Caco-2 (cell line): ENCODE results near the gene KIAA0753. TPM values are rescaled to one million over a fixed set of nuclear protein-coding genes. Genes with fewer than 3 reads are reported as not detected.

Experiments
- BruUV-seq: library from RNA; stranded (reverse); fragments of 400-500 nt; replicated peaks from 2 replicates; lab custom pipeline; 2021; lab: Mats Ljungman, UMichigan
- CTCF ChIA-PET: fragments of 300-600 bp; sonication (Branson Sonifier 250); formaldehyde crosslinking; loops from one replicate; lab custom pipeline; 2022; ENCODE audit warnings: antibody characterized with exemption; lab: Charles Lee
- POLR2A ChIA-PET: fragments of 300-600 bp; sonication (Branson Sonifier 250); formaldehyde crosslinking; loops from one replicate; lab custom pipeline; 2022; ENCODE audit warnings: antibody characterized with exemption; lab: Charles Lee
- DNase-seq, 2 experiments: peaks; one replicate each; pipeline versions ENCODE4 v3.0.0 to v3.0.0-alpha.2; 2020 to 2022
- H3K27me3 ChIP-seq: replicated peaks from 2 replicates; pipeline ENCODE4 v1.6.0; 2011; ENCODE audit warnings: low read length; ENCODE audit not compliant: control insufficient read depth, insufficient read depth
- H3K36me3 ChIP-seq: 2 replicates; pipeline ENCODE4 v1.5.1; 2011; ENCODE audit warnings: low read length; ENCODE audit not compliant: control insufficient read depth, insufficient read depth
- H3K4me1 ChIP-seq: fragments of 250-450 bp; sonication (Bioruptor Pico); 2 replicates; pipeline ENCODE4 v1.5.1; 2020; ENCODE audit warnings: mild to moderate bottlenecking
- H3K4me3 ChIP-seq: 2 replicates; pipeline ENCODE4 v1.5.1; 2011; ENCODE audit warnings: low read depth, mild to moderate bottlenecking, control low read depth, low read length
- H3K9me3 ChIP-seq: fragments of 250-450 bp; sonication (Bioruptor Pico); 2 replicates; pipeline ENCODE4 v1.5.1; 2020; ENCODE audit warnings: mild to moderate bottlenecking, moderate library complexity
- H3K27ac Mint-ChIP-seq: one replicate; pipeline ENCODE4 v1.8.0; 2022; ENCODE audit warnings: mixed read lengths; ENCODE audit not compliant: unreplicated experiment
- H3K27me3 Mint-ChIP-seq: one replicate; pipeline ENCODE4 v1.8.0; 2022; ENCODE audit warnings: mixed read lengths; ENCODE audit not compliant: insufficient read depth, unreplicated experiment
- H3K36me3 Mint-ChIP-seq: one replicate; pipeline ENCODE4 v1.8.0; 2022; ENCODE audit warnings: mild to moderate bottlenecking, mixed read lengths; ENCODE audit not compliant: insufficient read depth, unreplicated experiment
- H3K4me1 Mint-ChIP-seq: one replicate; pipeline ENCODE4 v1.8.0; 2022; ENCODE audit warnings: low read depth, mixed read lengths; ENCODE audit not compliant: unreplicated experiment
- H3K4me3 Mint-ChIP-seq: one replicate; pipeline ENCODE4 v1.8.0; 2022; ENCODE audit warnings: mild to moderate bottlenecking, moderate library complexity, mixed read lengths; ENCODE audit not compliant: unreplicated experiment
- H3K9me3 Mint-ChIP-seq: one replicate; pipeline ENCODE4 v1.8.0; 2022; ENCODE audit warnings: mixed read lengths; ENCODE audit not compliant: unreplicated experiment
- intact Hi-C: fragments of 100-400 bp; cut with micrococcal nuclease; formaldehyde crosslinking; loops from one replicate; pipeline ENCODE4 v1.10.0; 2022; ENCODE audit not compliant: unreplicated experiment
- total RNA-seq: library from RNA; stranded (reverse); gene quantifications from 2 replicates; pipeline ENCODE4 v1.2.3, GENCODE V29; 2022
- TF ChIP-seq, protein P1 (sequence below), 2 experiments: fragments of 200-600 bp in 1 of 2; IDR thresholded peaks; 1 replicate in 1 of 2; 2 replicates in 1 of 2; pipeline versions ENCODE4 v1.5.1 to v1.8.0; 2011 to 2022; ENCODE audit warnings: antibody characterized with exemption in 1 of 2, control low read depth in 1 of 2, inconsistent platforms in 1 of 2, low read depth in 1 of 2, low read length in 1 of 2, mild to moderate bottlenecking in 1 of 2, moderate library complexity in 1 of 2; ENCODE audit not compliant: insufficient read depth in 1 of 2, severe bottlenecking in 1 of 2, unreplicated experiment in 1 of 2

Gene KIAA0753
- total RNA-seq, 1 experiment from 2014 or later = 7.7 TPM

DNA sequence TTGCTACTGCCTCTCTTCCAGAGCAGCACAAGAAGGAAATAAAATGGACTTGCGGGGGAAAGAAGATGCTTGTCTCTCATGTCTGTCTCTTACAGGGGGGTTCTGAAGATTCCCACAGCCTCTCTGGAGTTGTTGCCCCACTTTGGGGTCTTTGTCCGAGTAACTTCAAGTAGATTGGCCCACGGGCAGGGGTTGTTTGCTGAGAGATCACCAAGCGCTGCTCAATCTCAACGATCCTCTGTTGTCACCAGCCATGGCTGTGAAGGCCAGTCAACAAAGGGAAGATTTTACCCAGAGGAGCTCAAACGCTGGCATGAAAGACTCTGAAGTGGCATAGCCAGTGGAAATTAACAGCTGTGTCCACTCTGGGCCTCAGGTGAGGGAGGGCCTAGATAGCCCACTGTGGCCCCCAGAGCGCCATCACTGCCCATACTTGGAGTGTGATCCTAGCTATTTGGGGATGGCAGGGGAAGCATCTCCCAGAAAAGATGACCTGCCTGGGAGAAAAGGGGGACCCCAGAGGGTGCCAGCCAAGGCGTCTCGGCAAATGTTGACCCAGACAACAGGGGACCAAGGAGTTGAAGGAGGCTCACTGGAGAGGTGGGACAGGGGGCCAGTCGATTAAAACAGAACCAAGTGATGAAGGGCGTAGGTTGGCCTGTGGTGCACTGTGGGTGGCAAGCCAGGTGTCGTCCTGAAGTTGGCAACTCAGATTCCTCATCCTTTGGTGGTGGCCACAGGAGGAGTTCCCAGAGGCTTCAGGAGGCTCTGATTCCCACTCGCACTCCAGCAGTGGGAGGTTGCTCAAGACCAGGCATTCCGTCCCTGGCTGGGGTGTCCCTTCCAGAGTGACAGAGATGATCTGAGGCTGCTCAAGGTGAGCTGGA, 44.6 kb upstream of the KIAA0753 start:
- Mint-ChIP-seq H3K4me1 (no peaks in the 10 kb centered on the region), H3K9me3 (no peaks in the 10 kb centered on the region), H3K27ac (no peak overlapping the region), H3K27me3 (no peaks in the 10 kb centered on the region), H3K36me3 (no peaks in the 10 kb centered on the region), H3K4me3 (no peak overlapping the region)
- BruUV-seq = no TSS peak
- no peak for DNase-seq
- no peaks in the 10 kb centered on the region for H3K9me3 ChIP-seq
- intact Hi-C loops = no loop called here
- H3K4me1 ChIP-seq = no peaks in the 10 kb centered on the region
- TF ChIP-seq, protein P1, sequence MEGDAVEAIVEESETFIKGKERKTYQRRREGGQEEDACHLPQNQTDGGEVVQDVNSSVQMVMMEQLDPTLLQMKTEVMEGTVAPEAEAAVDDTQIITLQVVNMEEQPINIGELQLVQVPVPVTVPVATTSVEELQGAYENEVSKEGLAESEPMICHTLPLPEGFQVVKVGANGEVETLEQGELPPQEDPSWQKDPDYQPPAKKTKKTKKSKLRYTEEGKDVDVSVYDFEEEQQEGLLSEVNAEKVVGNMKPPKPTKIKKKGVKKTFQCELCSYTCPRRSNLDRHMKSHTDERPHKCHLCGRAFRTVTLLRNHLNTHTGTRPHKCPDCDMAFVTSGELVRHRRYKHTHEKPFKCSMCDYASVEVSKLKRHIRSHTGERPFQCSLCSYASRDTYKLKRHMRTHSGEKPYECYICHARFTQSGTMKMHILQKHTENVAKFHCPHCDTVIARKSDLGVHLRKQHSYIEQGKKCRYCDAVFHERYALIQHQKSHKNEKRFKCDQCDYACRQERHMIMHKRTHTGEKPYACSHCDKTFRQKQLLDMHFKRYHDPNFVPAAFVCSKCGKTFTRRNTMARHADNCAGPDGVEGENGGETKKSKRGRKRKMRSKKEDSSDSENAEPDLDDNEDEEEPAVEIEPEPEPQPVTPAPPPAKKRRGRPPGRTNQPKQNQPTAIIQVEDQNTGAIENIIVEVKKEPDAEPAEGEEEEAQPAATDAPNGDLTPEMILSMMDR (IDR thresholded peaks at IDR 0.05; ENCODE audit: insufficient read depth in 1 of 2, low read depth in 1 of 2, low read length in 1 of 2, severe bottlenecking in 1 of 2, unreplicated experiment in 1 of 2) = no peak
- no peaks in the 10 kb centered on the region for H3K27me3 ChIP-seq
- ChIA-PET CTCF (no interaction called here), POLR2A (no interaction called here)
- no peaks in the 10 kb centered on the region for H3K36me3 ChIP-seq
- H3K4me3 ChIP-seq = no peak overlapping the region

DNA sequence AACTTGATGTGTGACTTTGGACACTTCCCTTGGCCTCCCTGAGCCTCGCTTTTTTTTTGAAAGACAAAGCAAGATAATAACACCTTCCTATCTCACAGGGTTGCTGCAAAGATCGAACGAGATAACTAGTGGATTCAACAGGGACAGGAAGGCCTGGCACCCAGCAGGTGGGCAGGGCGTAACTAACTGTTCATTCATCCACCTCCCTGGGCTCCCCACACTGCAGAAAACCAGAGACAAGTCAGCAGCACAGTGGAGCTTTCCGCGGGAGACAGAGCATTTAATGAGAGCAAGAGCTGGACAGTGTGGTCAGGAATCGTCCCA, 43.9 kb upstream of the KIAA0753 start:
- Histone ChIP-seq H3K36me3 (no peaks in the 10 kb centered on the region), H3K4me3 (no peak overlapping the region), H3K9me3 (no peaks in the 10 kb centered on the region), H3K4me1 (no peaks in the 10 kb centered on the region), H3K27me3 (no peaks in the 10 kb centered on the region)
- Mint-ChIP-seq H3K9me3 (no peaks in the 10 kb centered on the region), H3K4me3 (no peak overlapping the region), H3K4me1 (no peaks in the 10 kb centered on the region), H3K27me3 (no peaks in the 10 kb centered on the region), H3K27ac (no peak overlapping the region), H3K36me3 (no peaks in the 10 kb centered on the region)
- TF ChIP-seq, protein P1 (IDR thresholded peaks at IDR 0.05; ENCODE audit: insufficient read depth in 1 of 2, low read depth in 1 of 2, low read length in 1 of 2, severe bottlenecking in 1 of 2, unreplicated experiment in 1 of 2) = no peak
- CTCF ChIA-PET = no interaction called here
- no peak for DNase-seq
- POLR2A ChIA-PET = no interaction called here
- BruUV-seq = no TSS peak
- intact Hi-C loops = no loop called here

DNA sequence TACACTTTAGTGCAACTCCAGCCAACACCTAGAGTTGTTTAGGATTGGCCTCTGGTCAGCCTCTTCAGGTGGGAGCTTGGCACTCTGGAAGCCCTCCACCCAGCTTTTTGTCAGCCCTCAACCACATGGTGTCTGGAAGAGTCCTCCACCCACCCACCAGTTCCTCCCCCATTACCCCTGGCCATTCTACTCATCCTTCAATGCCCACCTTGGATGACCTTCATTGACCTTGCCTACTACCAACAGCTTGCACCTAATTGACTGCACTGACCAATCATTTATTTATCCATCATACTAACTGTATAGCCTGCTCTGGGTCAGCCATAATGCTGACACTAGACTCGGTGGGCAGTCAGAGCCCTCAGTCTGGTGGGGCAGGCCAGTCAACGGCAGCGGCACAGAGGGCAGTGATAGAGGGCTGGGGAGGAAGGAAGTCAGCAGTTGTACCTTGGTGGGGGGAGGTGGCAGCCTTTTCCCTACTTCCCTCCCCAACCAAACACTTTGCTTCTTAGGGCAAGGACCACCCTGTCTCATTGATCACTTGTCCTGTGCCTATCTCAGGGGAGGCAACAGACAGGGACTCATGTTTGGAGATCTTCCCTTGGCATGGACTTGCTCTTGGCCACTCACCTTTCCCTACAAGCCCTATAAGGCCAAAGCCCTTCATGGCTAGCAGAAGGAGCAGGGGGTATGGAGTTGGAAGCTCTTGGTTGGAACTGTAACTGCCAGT, 43.4 kb upstream of the KIAA0753 start:
- H3K27me3 ChIP-seq = no peaks in the 10 kb centered on the region
- H3K9me3 ChIP-seq = no peaks in the 10 kb centered on the region
- BruUV-seq = no TSS peak
- no peak overlapping the region for H3K4me3 Mint-ChIP-seq
- H3K27me3 Mint-ChIP-seq = no peaks in the 10 kb centered on the region
- no peak overlapping the region for H3K27ac Mint-ChIP-seq
- H3K36me3 ChIP-seq = no peaks in the 10 kb centered on the region
- ChIA-PET CTCF (no interaction called here), POLR2A (no interaction called here)
- H3K4me1 Mint-ChIP-seq = no peaks in the 10 kb centered on the region
- H3K4me1 ChIP-seq = no peaks in the 10 kb centered on the region
- intact Hi-C loops = no loop called here
- TF ChIP-seq, protein P1 (IDR thresholded peaks at IDR 0.05; ENCODE audit: insufficient read depth in 1 of 2, low read depth in 1 of 2, low read length in 1 of 2, severe bottlenecking in 1 of 2, unreplicated experiment in 1 of 2) = no peak
- no peak overlapping the region for H3K4me3 ChIP-seq
- DNase-seq = no peak
- no peaks in the 10 kb centered on the region for H3K9me3 Mint-ChIP-seq
- H3K36me3 Mint-ChIP-seq = no peaks in the 10 kb centered on the region
